HepG2 (cell line): ENCODE data around the gene HOXD1. TPM values are rescaled to one million over a fixed set of nuclear protein-coding genes. Genes with fewer than 3 reads are reported as not detected.

Experiments
- ARNTL ChIP-seq: sonication (generic); formaldehyde crosslinking; IDR thresholded peaks from 2 replicates; pipeline ENCODE4 v1.4.0; 2020; ENCODE audit warnings: mild to moderate bottlenecking, missing genetic modification reagents
- FOXP1 ChIP-seq, 2 experiments: fragments of 450-650 bp in 1 of 2; IDR thresholded peaks; 2 replicates each; pipeline ENCODE4 v1.6.1; 2017 to 2018; ENCODE audit warnings: antibody characterized with exemption in 1 of 2
- GATAD2A ChIP-seq: IDR thresholded peaks from 2 replicates; pipeline ENCODE4 v1.6.1; 2016
- GLI4 ChIP-seq: sonication (generic); formaldehyde crosslinking; IDR thresholded peaks from 2 replicates; pipeline ENCODE4 v1.5.1; 2020; ENCODE audit warnings: missing genetic modification reagents, mild to moderate bottlenecking, moderate library complexity, borderline replicate concordance
- JDP2 ChIP-seq: sonication (generic); formaldehyde crosslinking; IDR thresholded peaks from 2 replicates; pipeline ENCODE4 v1.8.1; 2022; ENCODE audit warnings: missing genetic modification reagents, borderline replicate concordance
- MATR3 ChIP-seq: sonication (generic); formaldehyde crosslinking; IDR thresholded peaks from 2 replicates; pipeline ENCODE4 v1.4.0; 2020; ENCODE audit warnings: missing genetic modification reagents
- MBNL3 ChIP-seq: fragments of 250-450 bp; sonication (Bioruptor Pico); conservative IDR thresholded peaks from 2 replicates; pipeline ENCODE4 v1.8.0; 2022; ENCODE audit warnings: mild to moderate bottlenecking, inconsistent platforms
- MED1 ChIP-seq: sonication (generic); formaldehyde crosslinking; IDR thresholded peaks from 2 replicates; pipeline ENCODE4 v1.4.0; 2020; ENCODE audit warnings: missing genetic modification reagents
- MLX ChIP-seq: IDR thresholded peaks from 2 replicates; pipeline ENCODE4 v1.6.1; 2016
- MYNN ChIP-seq: sonication (generic); formaldehyde crosslinking; IDR thresholded peaks from 2 replicates; pipeline ENCODE4 v1.4.0; 2020; ENCODE audit warnings: mild to moderate bottlenecking, low read depth, missing genetic modification reagents
- NFATC3 ChIP-seq: sonication (generic); formaldehyde crosslinking; IDR thresholded peaks from 2 replicates; pipeline ENCODE4 v1.5.1; 2020; ENCODE audit warnings: mild to moderate bottlenecking, missing genetic modification reagents
- NFKBIZ ChIP-seq: IDR thresholded peaks from 2 replicates; pipeline ENCODE4 v1.6.1; 2018; ENCODE audit warnings: missing genetic modification reagents, missing compliant biosample characterization
- NR0B2 ChIP-seq: sonication (generic); formaldehyde crosslinking; IDR thresholded peaks from 2 replicates; pipeline ENCODE4 v1.4.0; 2020; ENCODE audit warnings: mild to moderate bottlenecking, missing genetic modification reagents
- PAX8 ChIP-seq: sonication (generic); formaldehyde crosslinking; IDR thresholded peaks from 2 replicates; pipeline ENCODE4 v1.8.0; 2022; ENCODE audit warnings: mild to moderate bottlenecking, missing genetic modification reagents, borderline replicate concordance
- PHF21A ChIP-seq: sonication (generic); formaldehyde crosslinking; IDR thresholded peaks from 2 replicates; pipeline ENCODE4 v1.5.0; 2020; ENCODE audit warnings: mild to moderate bottlenecking, missing genetic modification reagents
- RBFOX2 ChIP-seq: fragments of 200-400 bp; formaldehyde crosslinking; IDR thresholded peaks from 2 replicates; pipeline ENCODE4 v1.6.1; 2017; ENCODE audit warnings: low read depth, mild to moderate bottlenecking, low read length
- SOX6 ChIP-seq, 2 experiments: fragments of 450-650 bp in 1 of 2; sonication (generic) in 1 of 2; formaldehyde crosslinking in 1 of 2; IDR thresholded peaks; 2 replicates each; pipeline versions ENCODE4 v1.4.0 to v1.6.1; 2017 to 2020; ENCODE audit warnings: antibody characterized with exemption in 1 of 2, mild to moderate bottlenecking in 1 of 2, missing genetic modification reagents in 1 of 2
- ZBTB7A ChIP-seq: sonication (generic); formaldehyde crosslinking; IDR thresholded peaks from 2 replicates; pipeline ENCODE4 v1.8.0; 2022; ENCODE audit warnings: mild to moderate bottlenecking, missing genetic modification reagents
- ZFYVE20 ChIP-seq: sonication (generic); formaldehyde crosslinking; IDR thresholded peaks from 2 replicates; pipeline ENCODE4 v1.8.0; 2023; ENCODE audit warnings: low read depth, mild to moderate bottlenecking, moderate library complexity, missing genetic modification reagents, borderline replicate concordance
- ZNF121 ChIP-seq: sonication (generic); formaldehyde crosslinking; IDR thresholded peaks from 2 replicates; pipeline ENCODE4 v1.5.0; 2020; ENCODE audit warnings: mild to moderate bottlenecking, missing genetic modification reagents
- ZNF513 ChIP-seq: sonication (generic); formaldehyde crosslinking; conservative IDR thresholded peaks from 2 replicates; pipeline ENCODE4 v1.5.0; 2020; ENCODE audit warnings: missing genetic modification reagents
- ZNF558 ChIP-seq: sonication (generic); formaldehyde crosslinking; IDR thresholded peaks from 2 replicates; pipeline ENCODE4 v1.9.0; 2022; ENCODE audit warnings: mild to moderate bottlenecking, missing genetic modification reagents, borderline replicate concordance
- ZNF660 ChIP-seq: sonication (generic); formaldehyde crosslinking; IDR thresholded peaks from 2 replicates; pipeline ENCODE4 v1.5.1; 2020; ENCODE audit warnings: mild to moderate bottlenecking, low read depth, missing genetic modification reagents, borderline replicate concordance
- ZNF747 ChIP-seq: sonication (generic); formaldehyde crosslinking; IDR thresholded peaks from 2 replicates; pipeline ENCODE4 v1.8.1; 2023; ENCODE audit warnings: missing genetic modification reagents, mild to moderate bottlenecking, borderline replicate concordance
- ZNF784 ChIP-seq: sonication (generic); formaldehyde crosslinking; IDR thresholded peaks from 2 replicates; pipeline ENCODE4 v1.5.1; 2020; ENCODE audit warnings: missing genetic modification reagents, mild to moderate bottlenecking, borderline replicate concordance
- polyA plus RNA-seq, 8 experiments: library from polyadenylated mRNA; depleted of rRNA in 3 of 8; stranded (reverse) in 7 of 8; unstranded in 1 of 8; fragments of >200 nt; fragmentation: Illumina TruSeq in 4 of 8; extraction: Trizol in 4 of 8; gene quantifications; 2 replicates each; pipeline versions ENCODE4 v1.2.1 to v1.2.3, GENCODE V29; 2011 to 2016; ENCODE audit warnings: low read depth in 4 of 8, missing spikeins in 1 of 8, mixed read lengths in 1 of 8; ENCODE audit not compliant: insufficient read depth in 1 of 8
- total RNA-seq, 5 experiments: library from RNA; depleted of rRNA; stranded (reverse); fragments of >200 nt; fragmentation: Illumina TruSeq; extraction: Trizol; gene quantifications; 2 replicates each; pipeline ENCODE4 v1.2.3, GENCODE V29; 2016; ENCODE audit warnings: low read depth in 1 of 5

HOXD1 gene
- total and polyA plus RNA-seq, 2 of the 13 experiments (the other 11 are each of a cell fraction or from before 2014, with no cell fraction given) = 10.0 to 22.3 TPM

GRCh38 chr2:176140513-176141317 lies 47.8 kb upstream of the HOXD1 start (continued):
- peak; percentile 69; the same call in 1 of the 2 replicates for TF ChIP-seq MYNN (CRISPR knock-in tag)
- peak; percentile 67; the same call in 1 of the 2 replicates for TF ChIP-seq ZNF784 (CRISPR knock-in tag)
- no peak for TF ChIP-seq MBNL3 (CRISPR knock-in tag)
- TF ChIP-seq RBFOX2 = no peak
- peak; percentile 79 for TF ChIP-seq ZNF121 (CRISPR knock-in tag)
- TF ChIP-seq ZFYVE20 (CRISPR knock-in tag) = 0 out of 2 replicates have a peak, but pooled peaks have one; percentile 26
- no peak for TF ChIP-seq MATR3 (CRISPR knock-in tag)
- peak; percentile 76; the same call in 1 of the 2 replicates for TF ChIP-seq NFATC3 (CRISPR knock-in tag)
- TF ChIP-seq ZNF660 (CRISPR knock-in tag) = no peak; the same call in 1 of the 2 replicates
- no peak for TF ChIP-seq NFKBIZ (CRISPR knock-in tag)
- TF ChIP-seq PAX8 (CRISPR knock-in tag) = no peak
- no peak; the same call in 1 of the 2 replicates for TF ChIP-seq ARNTL (CRISPR knock-in tag)
- no peak for TF ChIP-seq ZBTB7A (CRISPR knock-in tag)
- no peak for TF ChIP-seq PHF21A
- 0 out of 2 replicates have a peak, but pooled peaks have one; percentile 54 for TF ChIP-seq ZNF558 (CRISPR knock-in tag)
- no peak for TF ChIP-seq ZNF513
- TF ChIP-seq SOX6 (IDR thresholded peaks at IDR 0.05) = no peak
- TF ChIP-seq SOX6 (CRISPR knock-in tag; IDR thresholded peaks at IDR 0.05) = peak; percentile 36; the same call in 1 of the 2 replicates
- TF ChIP-seq GATAD2A = peak; percentile 62
- TF ChIP-seq MED1 = 0 out of 2 replicates have a peak, but pooled peaks have one; percentile 14
- TF ChIP-seq FOXP1 (IDR thresholded peaks at IDR 0.05) = no peak
- TF ChIP-seq FOXP1 (CRISPR knock-in tag; IDR thresholded peaks at IDR 0.05) = no peak
- TF ChIP-seq MLX = peak; percentile 39; the same call in 1 of the 2 replicates
- TF ChIP-seq ZNF747 (CRISPR knock-in tag) = peak; percentile 85; the same call in 1 of the 2 replicates
- TF ChIP-seq NR0B2 = no peak
- TF ChIP-seq GLI4 (CRISPR knock-in tag) = no peak
- TF ChIP-seq JDP2 (CRISPR knock-in tag) = no peak
